B cell (primary cell): ENCODE measurements around the gene GCA. TPM values are rescaled to one million over a fixed set of nuclear protein-coding genes. Genes with fewer than 3 reads are reported as not detected.

Experiments
- ATAC-seq: fragments of 200-7000 bp; cut with Tn5 transposase; one replicate; pipeline ENCODE4 v1.10.0; 2021; ENCODE audit warnings: low read depth, mild to moderate bottlenecking, moderate number of reproducible peaks, moderate library complexity
- CTCF ChIA-PET: fragments of 350-600 bp; sonication (Branson Sonifier 250); formaldehyde crosslinking; loops from one replicate; lab custom pipeline; 2021; ENCODE audit warnings: antibody characterized with exemption, inconsistent platforms; lab: Charles Lee
- POLR2A ChIA-PET: fragments of 350-600 bp; sonication (Branson Sonifier 250); formaldehyde crosslinking; loops from one replicate; lab custom pipeline; 2021; ENCODE audit warnings: antibody characterized with exemption; lab: Charles Lee
- DNase-seq: peaks from one replicate; pipeline ENCODE4 v3.0.0; 2013
- H2AFZ ChIP-seq: 2 replicates; pipeline ENCODE4 v1.6.1; 2012; ENCODE audit warnings: mild to moderate bottlenecking, low read depth, low read length; ENCODE audit not compliant: insufficient read depth, poor library complexity, severe bottlenecking
- H3K27ac ChIP-seq, 2 donors: 1 replicate in 1 of 2; 2 replicates in 1 of 2; pipeline ENCODE4 v1.5.1; 2012 to 2013; ENCODE audit warnings: low read length in 2 of 2, mild to moderate bottlenecking in 2 of 2, moderate library complexity in 1 of 2
- H3K27me3 ChIP-seq, 4 experiments: fragments of 200-600 bp in 1 of 4; sonication (generic) in 1 of 4; replicated peaks in 1 of 4; 1 replicate in 2 of 4; 2 replicates in 2 of 4; pipeline versions ENCODE4 v1.6.1 to v1.7.0; 2013 to 2016; ENCODE audit warnings: low read length in 3 of 4, mild to moderate bottlenecking in 2 of 4, mixed read lengths in 1 of 4, moderate library complexity in 1 of 4; ENCODE audit not compliant: insufficient read depth in 4 of 4, control insufficient read depth in 3 of 4; ENCODE audit errors: control extremely low read depth in 1 of 4
- H3K36me3 ChIP-seq, 2 experiments: replicated peaks in 1 of 2; 1 replicate in 1 of 2; 2 replicates in 1 of 2; pipeline versions ENCODE4 v1.6.1 to v1.7.1; 2013; ENCODE audit warnings: low read length in 1 of 2; ENCODE audit not compliant: insufficient read depth in 2 of 2, control insufficient read depth in 1 of 2; ENCODE audit errors: control extremely low read depth in 1 of 2, extremely low read depth in 1 of 2
- H3K4me1 ChIP-seq, 2 donors: fragments of 200-600 bp in 1 of 2; sonication (generic) in 1 of 2; 1 replicate in 1 of 2; 2 replicates in 1 of 2; pipeline versions ENCODE4 v1.5.1 to v1.6.1; 2013 to 2017; ENCODE audit warnings: low read length in 2 of 2; ENCODE audit not compliant: control insufficient read depth in 2 of 2, insufficient read depth in 2 of 2
- H3K4me2 ChIP-seq: replicated peaks from 2 replicates; pipeline ENCODE3; 2012; ENCODE audit warnings: mild to moderate bottlenecking, low read depth, low read length; ENCODE audit not compliant: poor library complexity, severe bottlenecking
- H3K4me3 ChIP-seq, 5 experiments: fragments of 200-600 bp in 1 of 5; sonication (generic) in 1 of 5; 1 replicate in 3 of 5; 2 replicates in 2 of 5; pipeline versions ENCODE4 v1.5.1 to v1.7.0; 2011 to 2016; ENCODE audit warnings: low read length in 4 of 5, mild to moderate bottlenecking in 4 of 5, low read depth in 2 of 5, control low read depth in 1 of 5, moderate library complexity in 1 of 5; ENCODE audit not compliant: insufficient read depth in 1 of 5; ENCODE audit errors: control extremely low read depth in 1 of 5, extremely low read depth in 1 of 5
- H3K79me2 ChIP-seq: fragments of 200-600 bp; sonication (generic); one replicate; pipeline ENCODE4 v1.6.0; 2016; ENCODE audit warnings: low read length; ENCODE audit not compliant: control insufficient read depth, insufficient read depth
- H3K9ac ChIP-seq: fragments of 200-600 bp; sonication (generic); 2 replicates; pipeline ENCODE4 v1.6.1; 2017; ENCODE audit warnings: mild to moderate bottlenecking, low read length, moderate library complexity
- H3K9me3 ChIP-seq, 3 donors: one replicate each; pipeline versions ENCODE4 v1.6.1 to v1.7.1; 2013; ENCODE audit warnings: low read length in 2 of 3; ENCODE audit not compliant: control insufficient read depth in 2 of 3, insufficient read depth in 1 of 3; ENCODE audit errors: control extremely low read depth in 1 of 3
- H4K20me1 ChIP-seq: 2 replicates; pipeline ENCODE4 v1.6.0; 2012; ENCODE audit warnings: mild to moderate bottlenecking, low read length; ENCODE audit not compliant: insufficient read depth, control insufficient read depth, poor library complexity, severe bottlenecking
- H3K27ac Mint-ChIP-seq: one replicate; pipeline ENCODE4 v1.8.0; 2021; ENCODE audit warnings: mixed read lengths
- H3K27me3 Mint-ChIP-seq: one replicate; pipeline ENCODE4 v1.8.0; 2021; ENCODE audit warnings: mixed read lengths
- H3K4me1 Mint-ChIP-seq: one replicate; pipeline ENCODE4 v1.8.0; 2021; ENCODE audit warnings: mixed read lengths
- H3K4me3 Mint-ChIP-seq: one replicate; pipeline ENCODE4 v1.8.0; 2021; ENCODE audit warnings: mixed read lengths
- H3K9me3 Mint-ChIP-seq: one replicate; pipeline ENCODE4 v1.8.0; 2022; ENCODE audit warnings: mixed read lengths; ENCODE audit not compliant: insufficient read depth
- EZH2 ChIP-seq: IDR thresholded peaks from 2 replicates; pipeline ENCODE4 v1.6.1; 2012; ENCODE audit warnings: borderline replicate concordance, low read depth, mild to moderate bottlenecking, moderate library complexity, low read length; ENCODE audit not compliant: insufficient read depth, poor library complexity, severe bottlenecking
- WGBS: methylation state at CpG from one replicate; pipeline ENCODE4 v1.1.5; 2013; ENCODE audit warnings: missing lambda C conversion rate; ENCODE audit not compliant: insufficient coverage; 5-methylcytosine and 5-hydroxymethylcytosine counted together
- intact Hi-C: fragments of 100-400 bp; cut with micrococcal nuclease; formaldehyde crosslinking; loops from one replicate; pipeline ENCODE4 v1.10.0; 2022
- polyA plus RNA-seq: library from polyadenylated mRNA; depleted of rRNA; stranded (reverse); fragments of >200 nt; gene quantifications from 2 replicates; pipeline ENCODE4 v1.2.3, GENCODE V29; 2012
- total RNA-seq, 2 donors: library from RNA; stranded (reverse); fragments of 120-200 nt in 1 of 2; gene quantifications; 1 replicate in 1 of 2; 2 replicates in 1 of 2; pipeline versions ENCODE4 v1.2.3 to v1.2.4, GENCODE V29; 2013 to 2022
- TF ChIP-seq, protein P1 (sequence below): fragments of 200-600 bp; IDR thresholded peaks from one replicate; pipeline ENCODE4 v1.8.0; 2022; ENCODE audit warnings: antibody characterized with exemption, mild to moderate bottlenecking

The GCA gene
- total and polyA plus RNA-seq, 2 donors (not counting 1 experiment from before 2014, with no cell fraction given): 17.9 to 33.0 TPM

DNA sequence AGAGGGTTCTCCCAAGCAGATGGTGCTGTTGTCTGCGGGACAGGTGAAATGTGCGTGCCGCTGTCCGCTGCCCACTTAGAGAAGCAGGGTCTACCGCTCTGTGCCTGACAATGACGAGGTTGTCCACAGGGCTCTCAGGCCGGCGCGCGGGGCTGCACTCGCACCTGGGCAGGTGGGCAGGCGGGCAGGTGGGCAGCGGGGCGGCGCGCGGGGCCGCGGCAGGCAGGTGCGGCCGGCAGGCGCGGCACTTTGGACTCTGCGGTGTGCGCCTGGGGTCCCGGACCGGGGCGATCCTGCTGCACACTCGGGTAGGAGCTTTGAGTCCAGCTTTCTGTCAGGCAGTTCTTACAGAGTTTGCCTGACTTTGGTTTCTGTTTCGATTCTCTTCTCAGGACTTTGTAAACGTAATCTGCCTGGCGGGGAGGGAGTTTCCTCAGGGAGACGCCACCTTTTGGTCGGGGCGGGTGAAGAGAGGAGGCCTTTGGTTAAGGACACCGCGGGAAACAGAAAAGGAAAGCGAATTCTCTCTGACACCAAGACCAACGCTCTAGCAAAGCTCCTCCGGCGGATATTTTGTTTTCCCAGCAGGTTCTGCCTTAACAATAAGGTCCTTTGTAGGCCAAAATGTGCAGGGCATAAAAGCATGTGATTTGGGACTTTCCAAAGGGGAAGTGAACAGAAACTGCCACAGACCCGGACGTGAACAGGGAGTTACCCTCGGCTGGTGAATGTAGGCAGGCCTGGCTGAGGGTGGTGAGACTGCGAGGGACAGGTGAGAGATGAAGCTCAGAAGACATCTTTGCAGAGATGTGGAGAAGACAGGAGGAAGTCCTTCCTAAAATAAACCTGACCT lies 25.4 kb upstream of the GCA start, which contains the start of gene IFIH1:
Gene IFIH1, minus strand, starts transcription at position 357 of the 853 bp plus-strand sequence. CDS start 377 bp downstream, outside the sequence.
- Mint-ChIP-seq H3K27me3 (no peaks in the 10 kb centered on the region), H3K27ac (peak within 1 kb of the TSS; percentile 99), H3K4me1 (peaks cover 64% of the 10 kb centered on the region), H3K9me3 (no peaks in the 10 kb centered on the region), H3K4me3 (peak within 1 kb of the TSS; percentile 96)
- DNase-seq (peak; percentile 97), ATAC-seq (peak; percentile 91)
- H3K4me3 ChIP-seq: peak within 1 kb of the TSS; percentile 77 to 97 (median 86)
- H3K27ac ChIP-seq: peak within 1 kb of the TSS; percentile 99 to 100
- no peaks in the 10 kb centered on the region for H3K9me3 ChIP-seq
- POLR2A ChIA-PET: interaction anchor here (0.7 to 1.9 kb wide), 4 partner anchors 10 to 25 kb away, joined by 3 to 11 read pairs (median 4); partner anchors contain the start of gene GCA
- H3K79me2 ChIP-seq: peaks cover 71% of the 10 kb centered on the region
- intact Hi-C loops: loop anchor here (1.0 to 2.0 kb wide), 3 partner anchors 16 to 26 kb away; partner anchors contain the start of gene GCA
- peak within 1 kb of the TSS; percentile 77 for H2AFZ ChIP-seq
- peak within 1 kb of the TSS; percentile 89 for H3K4me2 ChIP-seq
- H3K36me3 ChIP-seq: peaks cover 0 to 3% of the 10 kb centered on the region in 2 experiments
- no peaks in the 10 kb centered on the region for H3K27me3 ChIP-seq
- peaks cover 34 to 48% of the 10 kb centered on the region in 2 donors for H3K4me1 ChIP-seq
- H3K9ac ChIP-seq: peak within 1 kb of the TSS; percentile 98
- H4K20me1 ChIP-seq: peaks cover 8% of the 10 kb centered on the region
- WGBS: under 1% methylated on average over 34 of the region's 45 CpGs
- CTCF ChIA-PET: interaction anchor here (0.7 to 5.5 kb wide), 11 partner anchors 10 to 167 kb away, joined by 3 to 91 read pairs (median 4); partner anchors contain the start of gene GCA
- TF ChIP-seq, protein P1, sequence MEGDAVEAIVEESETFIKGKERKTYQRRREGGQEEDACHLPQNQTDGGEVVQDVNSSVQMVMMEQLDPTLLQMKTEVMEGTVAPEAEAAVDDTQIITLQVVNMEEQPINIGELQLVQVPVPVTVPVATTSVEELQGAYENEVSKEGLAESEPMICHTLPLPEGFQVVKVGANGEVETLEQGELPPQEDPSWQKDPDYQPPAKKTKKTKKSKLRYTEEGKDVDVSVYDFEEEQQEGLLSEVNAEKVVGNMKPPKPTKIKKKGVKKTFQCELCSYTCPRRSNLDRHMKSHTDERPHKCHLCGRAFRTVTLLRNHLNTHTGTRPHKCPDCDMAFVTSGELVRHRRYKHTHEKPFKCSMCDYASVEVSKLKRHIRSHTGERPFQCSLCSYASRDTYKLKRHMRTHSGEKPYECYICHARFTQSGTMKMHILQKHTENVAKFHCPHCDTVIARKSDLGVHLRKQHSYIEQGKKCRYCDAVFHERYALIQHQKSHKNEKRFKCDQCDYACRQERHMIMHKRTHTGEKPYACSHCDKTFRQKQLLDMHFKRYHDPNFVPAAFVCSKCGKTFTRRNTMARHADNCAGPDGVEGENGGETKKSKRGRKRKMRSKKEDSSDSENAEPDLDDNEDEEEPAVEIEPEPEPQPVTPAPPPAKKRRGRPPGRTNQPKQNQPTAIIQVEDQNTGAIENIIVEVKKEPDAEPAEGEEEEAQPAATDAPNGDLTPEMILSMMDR: peak; percentile 25
- TF ChIP-seq EZH2: no peak
